ENCODE results near the gene TLE4. TPM values are rescaled to one million over a fixed set of nuclear protein-coding genes. Genes with fewer than 3 reads are reported as not detected.

The TLE4 gene
- total RNA-seq, 2 donors from 2014 or later = 17.9 to 54.7 TPM

DNA sequence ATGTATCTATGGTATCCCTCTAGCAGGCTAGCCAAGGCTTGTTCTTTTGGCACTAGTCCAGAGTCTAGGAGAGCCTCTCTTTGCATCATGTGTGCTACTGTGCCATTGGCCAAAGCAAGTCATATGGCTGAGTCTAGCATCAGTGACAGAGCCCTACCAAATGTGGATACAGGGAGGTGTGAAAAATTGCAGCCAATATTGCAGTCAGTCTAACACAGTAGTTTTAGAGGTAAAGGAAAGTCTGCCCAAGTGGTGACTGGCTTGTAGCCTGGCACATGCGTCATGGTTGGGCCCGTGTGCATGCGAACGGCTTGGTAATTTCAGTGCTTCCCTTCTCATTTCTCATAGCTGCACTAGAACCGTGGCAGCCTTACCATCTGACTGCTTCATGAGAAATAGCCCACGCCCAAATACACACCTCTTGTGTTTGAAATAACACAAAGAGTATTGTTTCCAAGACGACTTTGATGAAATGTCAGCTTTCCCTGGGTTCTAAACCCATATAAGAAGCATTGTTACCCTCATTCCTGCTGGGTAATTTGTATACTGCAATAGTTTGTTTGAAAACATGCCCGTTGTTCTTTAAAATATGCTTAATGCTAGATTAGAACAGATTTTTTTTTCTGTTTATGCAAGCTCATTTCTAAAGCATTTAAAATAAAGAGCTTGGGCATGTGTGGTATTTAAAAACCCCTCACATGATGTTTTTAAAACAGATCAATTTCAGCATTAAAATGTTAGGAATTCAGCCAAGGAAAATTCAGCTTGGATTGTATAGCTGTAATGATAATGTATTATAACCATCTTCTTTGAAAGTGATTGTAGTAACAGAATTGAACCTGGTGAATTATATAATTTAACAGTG lies 113.2 kb downstream of the TLE4 start:
- TF ChIP-seq CTCF (IDR thresholded peaks at IDR 0.05) (no peak), POLR2A (IDR thresholded peaks at IDR 0.05) (no peak)
- Histone ChIP-seq H3K27me3 (no peaks in the 10 kb centered on the region), H3K27ac (no peak overlapping the region), H3K9me3 (no peaks in the 10 kb centered on the region), H3K36me3 (replicated peaks in 1 of 2; ENCODE audit: insufficient read depth in 1 of 2, low read depth in 2 of 2) (no peaks in the 10 kb centered on the region), H3K4me1 (peaks cover 8% of the 10 kb centered on the region), H3K4me3 (no peak overlapping the region)
- ATAC-seq = no peak
- 86 to 89% methylated on average over 8 of the region's 8 CpGs for WGBS, 2 donors
- intact Hi-C loops (cut with DNase I) = no loop called here
- no peak for DNase-seq

GRCh38 chr9:79685577-79685976 lies 113.8 kb downstream of the TLE4 start:
- no peak overlapping the region for H3K4me3 ChIP-seq
- intact Hi-C loops (cut with DNase I) = no loop called here
- WGBS, 2 donors = 70 to 75% methylated on average over 1 of the region's 1 CpG
- no peaks in the 10 kb centered on the region for H3K27me3 ChIP-seq
- DNase-seq (no peak), ATAC-seq (no peak)
- H3K9me3 ChIP-seq = no peaks in the 10 kb centered on the region
- no peaks in the 10 kb centered on the region for H3K36me3 ChIP-seq (replicated peaks in 1 of 2; ENCODE audit: insufficient read depth in 1 of 2, low read depth in 2 of 2)
- TF ChIP-seq CTCF (IDR thresholded peaks at IDR 0.05) = no peak
- TF ChIP-seq POLR2A (IDR thresholded peaks at IDR 0.05) = no peak
- peaks cover 8% of the 10 kb centered on the region for H3K4me1 ChIP-seq
- no peak overlapping the region for H3K27ac ChIP-seq

GRCh38 chr9:79686381-79687130 lies 114.8 kb downstream of the TLE4 start:
- Histone ChIP-seq H3K27ac (no peak overlapping the region), H3K27me3 (no peaks in the 10 kb centered on the region), H3K9me3 (no peaks in the 10 kb centered on the region), H3K4me3 (no peak overlapping the region), H3K4me1 (peaks cover 8% of the 10 kb centered on the region), H3K36me3 (replicated peaks in 1 of 2; ENCODE audit: insufficient read depth in 1 of 2, low read depth in 2 of 2) (no peaks in the 10 kb centered on the region)
- ATAC-seq = no peak
- intact Hi-C loops (cut with DNase I) = no loop called here
- 80 to 83% methylated on average over 8 of the region's 8 CpGs for WGBS, 2 donors
- DNase-seq = no peak
- TF ChIP-seq POLR2A (IDR thresholded peaks at IDR 0.05) = no peak

GRCh38 chr9:79687131-79687447 lies 115.3 kb downstream of the TLE4 start:
- intact Hi-C loops (cut with DNase I) = no loop called here
- ATAC-seq (no peak), DNase-seq (no peak)
- no peak overlapping the region for H3K27ac ChIP-seq
- WGBS, 2 donors = 76 to 90% methylated on average over 8 of the region's 8 CpGs
- no peaks in the 10 kb centered on the region for H3K36me3 ChIP-seq (replicated peaks in 1 of 2; ENCODE audit: insufficient read depth in 1 of 2, low read depth in 2 of 2)
- no peaks in the 10 kb centered on the region for H3K9me3 ChIP-seq
- peaks cover 5% of the 10 kb centered on the region for H3K4me1 ChIP-seq
- H3K4me3 ChIP-seq = no peak overlapping the region
- TF ChIP-seq POLR2A (IDR thresholded peaks at IDR 0.05) (no peak), CTCF (IDR thresholded peaks at IDR 0.05) (no peak)
- no peaks in the 10 kb centered on the region for H3K27me3 ChIP-seq

- ATAC-seq = no peak
- no peak for TF ChIP-seq CTCF (IDR thresholded peaks at IDR 0.05)
- no peak for TF ChIP-seq POLR2A (IDR thresholded peaks at IDR 0.05)
- H3K27ac ChIP-seq = no peak overlapping the region
- no peak for DNase-seq
- H3K27me3 ChIP-seq = no peaks in the 10 kb centered on the region
- 68 to 82% methylated on average over 4 of the region's 4 CpGs for WGBS, 2 donors
- no peaks in the 10 kb centered on the region for H3K36me3 ChIP-seq (replicated peaks in 1 of 2; ENCODE audit: insufficient read depth in 1 of 2, low read depth in 2 of 2)
- H3K9me3 ChIP-seq = no peaks in the 10 kb centered on the region
- no peak overlapping the region for H3K4me3 ChIP-seq
- H3K4me1 ChIP-seq = no peaks in the 10 kb centered on the region
- intact Hi-C loops (cut with DNase I) = no loop called here
These were observed 116.6 kb downstream of the TLE4 start for GRCh38 chr9:79688363-79688762.
